Neural crest cell (in vitro differentiated cells): ENCODE measurements around the gene ASTN1. TPM values are rescaled to one million over a fixed set of nuclear protein-coding genes. Genes with fewer than 3 reads are reported as not detected.

ENCODE experiments used
- DNase-seq: peaks from one replicate; pipeline ENCODE4 v3.0.0; 2021; ENCODE audit warnings: low read depth, mixed read lengths, low spot score
- H3K27ac Mint-ChIP-seq: one replicate; pipeline ENCODE4 v1.8.0; 2021; ENCODE audit warnings: mild to moderate bottlenecking, mixed read lengths; ENCODE audit not compliant: unreplicated experiment
- H3K27me3 Mint-ChIP-seq: 2 replicates; pipeline ENCODE4 v1.8.0; 2021; ENCODE audit warnings: low read depth, mild to moderate bottlenecking, mixed read lengths
- H3K36me3 Mint-ChIP-seq: 2 replicates; pipeline ENCODE4 v1.8.0; 2021; ENCODE audit warnings: low read depth, mild to moderate bottlenecking, mixed read lengths
- H3K4me1 Mint-ChIP-seq: 2 replicates; pipeline ENCODE4 v1.8.0; 2021; ENCODE audit warnings: mixed read lengths
- H3K4me3 Mint-ChIP-seq: one replicate; pipeline ENCODE4 v1.8.0; 2021; ENCODE audit warnings: mild to moderate bottlenecking, mixed read lengths
- H3K9me3 Mint-ChIP-seq: 2 replicates; pipeline ENCODE4 v1.8.0; 2021; ENCODE audit warnings: mixed read lengths
- CTCF ChIP-seq: fragments of 200-600 bp; sonication (generic); conservative IDR thresholded peaks from 2 replicates; pipeline ENCODE4 v1.5.0; 2021; ENCODE audit warnings: antibody characterized with exemption, mild to moderate bottlenecking
- total RNA-seq: library from RNA; stranded (reverse); gene quantifications from 2 replicates; pipeline ENCODE4 v1.2.1, GENCODE V29; 2021

The ASTN1 gene
- total RNA-seq, 1 donor from 2014 or later = 21.8 TPM

- Mint-ChIP-seq H3K27ac (no peak overlapping the region), H3K4me1 (no peaks in the 10 kb centered on the region), H3K9me3 (no peaks in the 10 kb centered on the region), H3K27me3 (no peaks in the 10 kb centered on the region), H3K4me3 (no peak overlapping the region), H3K36me3 (peaks cover 17% of the 10 kb centered on the region)
- no peak for TF ChIP-seq CTCF
- DNase-seq = no peak
These were observed 300.3 kb downstream of the ASTN1 start for GRCh38 chr1:176864211-176864610.

GRCh38 chr1:176863613-176864012 is 300.9 kb downstream of the ASTN1 start:
- Mint-ChIP-seq H3K36me3 (peaks cover 17% of the 10 kb centered on the region), H3K4me1 (peaks cover 2% of the 10 kb centered on the region), H3K27me3 (no peaks in the 10 kb centered on the region), H3K27ac (no peak overlapping the region), H3K4me3 (no peak overlapping the region), H3K9me3 (no peaks in the 10 kb centered on the region)
- no peak for TF ChIP-seq CTCF
- no peak for DNase-seq

- TF ChIP-seq CTCF = no peak
- H3K27ac Mint-ChIP-seq = no peak overlapping the region
- no peaks in the 10 kb centered on the region for H3K9me3 Mint-ChIP-seq
- no peaks in the 10 kb centered on the region for H3K27me3 Mint-ChIP-seq
- H3K4me3 Mint-ChIP-seq = no peak overlapping the region
- H3K4me1 Mint-ChIP-seq = peaks cover 15% of the 10 kb centered on the region
- no peaks in the 10 kb centered on the region for H3K36me3 Mint-ChIP-seq
- no peak for DNase-seq
These were observed 306.0 kb downstream of the ASTN1 start for GRCh38 chr1:176858433-176858916.

GRCh38 chr1:176857632-176858031 is 306.9 kb downstream of the ASTN1 start:
- TF ChIP-seq CTCF = no peak
- no peak overlapping the region for H3K27ac Mint-ChIP-seq
- H3K4me1 Mint-ChIP-seq = peaks cover 15% of the 10 kb centered on the region
- H3K4me3 Mint-ChIP-seq = no peak overlapping the region
- H3K9me3 Mint-ChIP-seq = no peaks in the 10 kb centered on the region
- H3K36me3 Mint-ChIP-seq = no peaks in the 10 kb centered on the region
- no peak for DNase-seq
- H3K27me3 Mint-ChIP-seq = no peaks in the 10 kb centered on the region

- no peaks in the 10 kb centered on the region for H3K9me3 Mint-ChIP-seq
- peaks cover 15% of the 10 kb centered on the region for H3K4me1 Mint-ChIP-seq
- TF ChIP-seq CTCF = no peak
- H3K27me3 Mint-ChIP-seq = no peaks in the 10 kb centered on the region
- no peaks in the 10 kb centered on the region for H3K36me3 Mint-ChIP-seq
- DNase-seq = no peak
- H3K4me3 Mint-ChIP-seq = no peak overlapping the region
- H3K27ac Mint-ChIP-seq = no peak overlapping the region
These were observed 309.5 kb downstream of the ASTN1 start for GRCh38 chr1:176854758-176855745.
